Left lung (tissue), 10 donors: ENCODE measurements around the gene AMH. TPM values are rescaled to one million over a fixed set of nuclear protein-coding genes. Genes with fewer than 3 reads are reported as not detected.

Experiments
- ATAC-seq: fragments of 200-7000 bp; cut with Tn5 transposase; one replicate; pipeline ENCODE4 v1.9.1; 2020; ENCODE audit warnings: moderate library complexity
- DNase-seq, 4 donors: peaks; one replicate each; pipeline ENCODE4 v3.0.0-alpha.2; 2013 to 2020
- H3K27ac ChIP-seq, 2 donors: fragments of 200-600 bp; sonication (generic) in 1 of 2; one replicate each; pipeline versions ENCODE4 v1.5.0 to v1.8.0; 2020 to 2021
- H3K27me3 ChIP-seq, 2 donors: fragments of 200-600 bp; sonication (generic) in 1 of 2; one replicate each; pipeline versions ENCODE4 v1.5.0 to v1.8.0; 2020 to 2021
- H3K36me3 ChIP-seq, 2 donors: fragments of 200-600 bp; sonication (generic) in 1 of 2; one replicate each; pipeline versions ENCODE4 v1.5.0 to v1.8.0; 2020 to 2021
- H3K4me1 ChIP-seq, 2 donors: fragments of 200-600 bp; one replicate each; pipeline ENCODE4 v1.8.0; 2021
- H3K4me3 ChIP-seq, 2 donors: fragments of 200-600 bp; sonication (generic) in 1 of 2; one replicate each; pipeline versions ENCODE4 v1.5.0 to v1.8.0; 2020 to 2021; ENCODE audit warnings: mild to moderate bottlenecking in 1 of 2
- H3K9me3 ChIP-seq, 2 donors: fragments of 200-600 bp; sonication (generic) in 1 of 2; one replicate each; pipeline versions ENCODE4 v1.5.0 to v1.8.0; 2020 to 2021
- CTCF ChIP-seq, 2 donors: fragments of 200-600 bp; sonication (generic) in 1 of 2; IDR thresholded peaks; one replicate each; pipeline versions ENCODE4 v1.5.0 to v1.8.0; 2021; ENCODE audit warnings: antibody characterized with exemption in 2 of 2
- intact Hi-C, 2 donors: fragments of 100-400 bp; cut with DNase I; formaldehyde crosslinking; loops; one replicate each; pipeline versions ENCODE4 v1.11.2 to v1.14.2; 2022
- polyA plus RNA-seq, 6 donors: library from polyadenylated mRNA; unstranded; fragments of 120-200 nt; gene quantifications; one replicate each; pipeline ENCODE4 v1.2.1, GENCODE V29; 2013; ENCODE audit not compliant: insufficient read length in 6 of 6
- total RNA-seq, 2 donors: library from RNA; stranded (reverse); fragmentation: NEBNext Ultra II Directional; extraction: Animal tissue kit (Norgen Biotek cat#: 25700); gene quantifications; one replicate each; pipeline ENCODE4 v1.2.1, GENCODE V29; 2021
- donor health status: DM: no; HTN: yes; CAD: no.
- donor health status: DM: no; HTN: no; CAD: no.

The AMH gene
- total and polyA plus RNA-seq, 8 donors, result 0.13 to 3.7 (median 1.2) TPM

- ATAC-seq (no peak), DNase-seq (no peak)
- Histone ChIP-seq H3K27ac (no peak overlapping the region), H3K4me1 (no peaks in the 10 kb centered on the region), H3K9me3 (no peaks in the 10 kb centered on the region), H3K27me3 (no peaks in the 10 kb centered on the region), H3K4me3 (no peak overlapping the region), H3K36me3 (peaks cover 0 to 100% of the 10 kb centered on the region in 2 donors)
- intact Hi-C loops, result no loop called here
- no peak for TF ChIP-seq CTCF (IDR thresholded peaks at IDR 0.05)
Observed at GRCh38 chr19:2221918-2222317, 27.2 kb upstream of the AMH start.

GRCh38 chr19:2223391-2223790 is 25.7 kb upstream of the AMH start:
- Histone ChIP-seq H3K27ac (no peak overlapping the region), H3K4me1 (no peaks in the 10 kb centered on the region), H3K4me3 (no peak overlapping the region), H3K27me3 (no peaks in the 10 kb centered on the region), H3K9me3 (no peaks in the 10 kb centered on the region), H3K36me3 (peaks cover 0 to 100% of the 10 kb centered on the region in 2 donors)
- DNase-seq (no peak), ATAC-seq (no peak)
- intact Hi-C loops, result no loop called here
- no peak for TF ChIP-seq CTCF (IDR thresholded peaks at IDR 0.05)

- no peak for ATAC-seq
Observed at GRCh38 chr19:2223959-2224358, 25.2 kb upstream of the AMH start.

GRCh38 chr19:2224754-2225349 is 24.3 kb upstream of the AMH start:
- DNase-seq (no peak), ATAC-seq (no peak)
- intact Hi-C loops, result no loop called here
- Histone ChIP-seq H3K4me3 (no peak overlapping the region), H3K27ac (no peak overlapping the region), H3K9me3 (no peaks in the 10 kb centered on the region), H3K27me3 (no peaks in the 10 kb centered on the region), H3K36me3 (peaks cover 0 to 100% of the 10 kb centered on the region in 2 donors), H3K4me1 (no peaks in the 10 kb centered on the region)
- TF ChIP-seq CTCF (IDR thresholded peaks at IDR 0.05), result no peak

More at GRCh38 chr19:2223959-2224358, 25.2 kb upstream of the AMH start:
- Histone ChIP-seq H3K27me3 (no peaks in the 10 kb centered on the region), H3K27ac (no peak overlapping the region), H3K9me3 (no peaks in the 10 kb centered on the region), H3K4me3 (no peak overlapping the region), H3K4me1 (no peaks in the 10 kb centered on the region), H3K36me3 (peaks cover 0 to 100% of the 10 kb centered on the region in 2 donors)
- DNase-seq, result no peak
- intact Hi-C loops, result no loop called here
- TF ChIP-seq CTCF (IDR thresholded peaks at IDR 0.05), result no peak

- intact Hi-C loops, result no loop called here
- Histone ChIP-seq H3K4me3 (no peak overlapping the region), H3K9me3 (no peaks in the 10 kb centered on the region), H3K27me3 (no peaks in the 10 kb centered on the region), H3K27ac (no peak overlapping the region), H3K36me3 (peaks cover 0 to 100% of the 10 kb centered on the region in 2 donors), H3K4me1 (no peaks in the 10 kb centered on the region)
- no peak for TF ChIP-seq CTCF (IDR thresholded peaks at IDR 0.05)
- DNase-seq (no peak), ATAC-seq (no peak)
Observed at GRCh38 chr19:2225415-2226050, 23.6 kb upstream of the AMH start.
